Left lobe of liver (tissue), 2 donors: ENCODE data around the gene PEX5L. TPM values are rescaled to one million over a fixed set of nuclear protein-coding genes. Genes with fewer than 3 reads are reported as not detected.

ENCODE experiments used
- ATAC-seq: fragments of 200-7000 bp; cut with Tn5 transposase; one replicate; pipeline ENCODE4 v1.9.1; 2020; ENCODE audit warnings: mild to moderate bottlenecking, moderate library complexity
- DNase-seq: peaks from one replicate; pipeline ENCODE4 v3.0.0-alpha.2; 2020; ENCODE audit warnings: low spot score
- total RNA-seq: library from RNA; stranded (reverse); gene quantifications from one replicate; pipeline ENCODE4 v1.2.1, GENCODE V29; 2021
- donor health status: DM: no; HTN: no; CAD: no; lungs with moderate emphysema.
- donor health status: DM: no; HTN: yes; CAD: no.

PEX5L gene
- total RNA-seq, 1 donor from 2014 or later, result not detected

DNA sequence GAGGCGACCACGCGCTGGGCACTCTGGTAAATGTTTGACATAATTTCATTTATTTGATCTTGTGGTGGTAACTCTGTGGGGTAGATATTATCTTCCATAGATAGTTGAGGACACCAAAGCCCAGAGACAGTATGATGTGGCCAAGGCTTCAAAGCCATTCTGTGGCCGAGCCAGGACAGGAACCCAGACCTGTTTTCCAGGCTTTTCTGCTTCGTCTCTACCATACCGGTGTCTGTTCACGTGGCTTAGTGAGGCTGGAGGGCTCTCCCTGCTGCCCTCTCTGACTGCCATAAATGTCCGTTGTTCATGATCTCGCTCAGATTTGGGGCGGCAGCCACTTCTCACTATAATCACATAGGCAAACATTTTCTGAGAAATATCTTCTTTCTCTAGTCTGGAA lies 134.7 kb downstream of the PEX5L start:
- ATAC-seq (no peak), DNase-seq (no peak)

GRCh38 chr3:179898024-179898423 lies 138.7 kb downstream of the PEX5L start:
- no peak for DNase-seq
- no peak for ATAC-seq

GRCh38 chr3:179897231-179897630 lies 139.5 kb downstream of the PEX5L start:
- ATAC-seq, result no peak
- no peak for DNase-seq

GRCh38 chr3:179896507-179896906 lies 140.2 kb downstream of the PEX5L start:
- ATAC-seq, result no peak

GRCh38 chr3:179895330-179895729 lies 141.4 kb downstream of the PEX5L start:
- ATAC-seq, result no peak
- DNase-seq, result no peak

More at GRCh38 chr3:179896507-179896906, 140.2 kb downstream of the PEX5L start:
- DNase-seq, result no peak

DNA sequence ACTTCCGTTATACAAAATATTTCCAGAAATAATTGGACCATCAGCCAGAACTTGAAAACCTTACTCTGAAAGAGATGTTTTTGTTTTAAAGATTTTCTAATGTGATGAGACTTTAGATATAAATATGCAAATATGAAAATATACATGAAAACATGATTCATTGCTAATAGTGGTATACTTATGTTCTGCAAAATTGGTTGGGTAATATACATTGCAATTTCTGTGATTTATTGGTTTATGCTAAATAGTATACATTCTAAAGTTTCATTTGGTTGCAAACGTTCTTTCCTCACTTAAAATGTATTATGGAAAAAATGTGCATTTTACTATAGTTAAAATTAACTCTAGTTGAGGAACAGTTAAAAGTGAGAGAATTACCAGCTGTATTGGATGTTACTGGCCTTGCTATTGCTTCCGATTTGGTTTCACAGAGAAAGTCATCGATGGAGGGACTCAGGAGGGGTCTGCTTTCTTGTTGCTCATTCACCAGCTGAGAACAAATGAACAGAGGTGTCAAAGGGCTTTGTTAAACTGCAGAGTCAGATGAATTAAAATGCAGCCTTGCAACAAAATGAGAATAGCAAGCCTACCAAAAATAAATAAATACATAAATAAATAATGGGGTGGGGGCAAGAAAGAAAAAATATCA lies 149.3 kb downstream of the PEX5L start:
- no peak for DNase-seq
- no peak for ATAC-seq

DNA sequence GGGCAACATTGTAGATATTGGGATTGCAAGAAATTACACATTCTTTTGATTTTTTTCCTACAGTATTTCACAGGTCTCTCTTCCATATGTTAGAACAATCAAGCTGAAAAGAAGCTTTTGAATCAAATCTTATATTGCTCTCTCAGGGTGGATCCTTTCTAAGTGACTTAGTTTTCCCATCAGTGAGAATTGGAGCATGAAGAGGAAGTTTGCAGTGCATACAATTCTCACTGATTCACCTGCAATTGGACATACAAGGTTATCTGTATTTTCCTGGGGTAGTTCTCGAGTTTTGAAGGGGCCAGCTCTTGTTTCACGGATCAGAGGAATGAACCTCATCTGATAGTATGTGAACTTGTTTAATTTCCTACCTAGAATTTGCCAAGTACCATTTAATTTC lies 150.8 kb downstream of the PEX5L start:
- ATAC-seq (no peak), DNase-seq (no peak)

GRCh38 chr3:179884136-179884535 lies 152.6 kb downstream of the PEX5L start:
- DNase-seq (no peak), ATAC-seq (no peak)

DNA sequence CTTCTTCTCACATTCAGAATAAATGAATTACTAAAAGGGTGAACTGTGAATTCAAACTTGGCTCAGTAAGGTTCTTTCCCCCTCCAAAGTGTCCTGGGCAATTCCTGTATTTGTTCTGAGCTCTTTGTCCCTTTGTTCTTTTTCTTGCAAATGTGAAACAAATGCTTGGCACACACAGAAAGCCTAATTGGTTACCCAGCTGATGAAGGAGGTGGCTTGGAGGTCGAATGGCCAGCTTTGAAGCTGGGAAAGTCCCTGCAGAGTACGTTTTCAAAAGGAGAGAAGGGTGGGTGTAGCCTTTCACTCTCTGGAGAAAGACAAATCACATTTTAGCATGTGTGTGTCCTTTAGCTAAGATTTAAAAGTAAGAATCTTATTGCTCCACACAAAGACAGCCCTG lies 154.4 kb downstream of the PEX5L start:
- DNase-seq (no peak), ATAC-seq (no peak)

DNA sequence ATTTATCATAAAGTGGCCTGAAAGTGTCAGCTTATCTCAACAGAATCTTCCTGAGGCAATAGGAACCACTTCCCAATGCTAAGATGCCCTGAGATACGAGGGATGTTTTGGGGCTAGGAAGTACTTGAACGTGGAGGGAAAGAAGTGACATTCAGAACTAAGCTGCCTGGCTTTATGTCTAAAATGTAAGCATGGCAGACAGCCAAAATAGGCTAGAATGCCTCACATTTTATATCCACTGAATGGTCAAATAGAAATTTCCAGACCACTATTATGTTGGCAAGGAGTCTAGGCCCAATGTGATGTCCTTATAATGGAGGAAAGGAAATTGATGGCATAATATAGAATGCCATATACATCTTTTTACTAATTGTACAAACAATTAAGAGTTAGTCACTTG lies 154.9 kb downstream of the PEX5L start:
- DNase-seq, result no peak
- no peak for ATAC-seq

DNA sequence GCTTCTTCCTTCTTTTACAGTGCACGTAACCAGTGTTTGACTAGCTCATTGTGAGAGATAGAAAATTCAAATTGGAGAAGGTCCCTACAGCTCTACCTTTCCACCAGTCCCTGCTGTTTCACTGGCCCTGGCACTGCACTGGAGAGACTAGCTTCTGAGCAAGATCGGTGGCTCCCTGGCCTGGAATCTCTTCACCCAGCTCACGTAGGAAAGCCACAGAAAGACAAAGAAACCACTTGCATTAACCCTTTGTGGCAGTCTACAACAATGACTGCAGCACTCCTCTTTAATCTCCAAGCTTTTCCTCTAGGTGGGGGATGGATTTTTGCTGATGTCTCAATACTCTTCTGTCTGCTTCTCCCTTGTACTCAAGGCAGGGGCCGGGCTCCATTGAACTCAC lies 155.9 kb downstream of the PEX5L start:
- no peak for ATAC-seq
- DNase-seq, result no peak

GRCh38 chr3:179876440-179876839 lies 160.3 kb downstream of the PEX5L start:
- DNase-seq, result no peak
- ATAC-seq, result no peak

- no peak for DNase-seq
- ATAC-seq, result no peak
Measured at GRCh38 chr3:179872842-179873241, 163.9 kb downstream of the PEX5L start.

- no peak for ATAC-seq
- DNase-seq, result no peak
Measured at GRCh38 chr3:179871782-179872181, 165.0 kb downstream of the PEX5L start.

- ATAC-seq (no peak), DNase-seq (no peak)
Measured at GRCh38 chr3:179868715-179869114, 168.0 kb downstream of the PEX5L start.

DNA sequence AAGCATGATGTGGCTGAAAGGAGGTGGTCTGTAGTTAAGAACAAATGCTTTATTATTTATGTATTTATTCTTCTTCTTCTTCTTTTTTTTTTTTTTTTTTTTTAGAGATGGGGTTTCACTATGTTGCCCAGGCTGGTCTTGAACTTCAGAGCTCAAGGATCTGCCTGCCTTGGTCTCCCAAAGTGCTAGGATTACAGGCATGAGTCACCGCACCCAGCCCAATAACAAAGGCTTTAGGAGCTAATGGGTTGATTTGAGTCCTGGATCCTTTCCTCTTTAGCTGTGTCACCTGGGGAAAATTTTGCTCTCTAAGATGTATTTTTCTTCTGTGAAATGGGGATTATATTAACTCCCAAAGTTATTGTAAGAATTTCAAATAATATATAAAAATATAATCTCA lies 168.8 kb downstream of the PEX5L start:
- no peak for DNase-seq

GRCh38 chr3:179865861-179866505 lies 170.8 kb downstream of the PEX5L start:
- ATAC-seq (no peak), DNase-seq (no peak)

More for the DNA sequence above, 168.8 kb downstream of the PEX5L start:
- ATAC-seq, result no peak

GRCh38 chr3:179861953-179862352 lies 174.8 kb downstream of the PEX5L start:
- DNase-seq (no peak), ATAC-seq (no peak)

- ATAC-seq (no peak), DNase-seq (no peak)
Measured at GRCh38 chr3:179861292-179861691, 175.4 kb downstream of the PEX5L start.

DNA sequence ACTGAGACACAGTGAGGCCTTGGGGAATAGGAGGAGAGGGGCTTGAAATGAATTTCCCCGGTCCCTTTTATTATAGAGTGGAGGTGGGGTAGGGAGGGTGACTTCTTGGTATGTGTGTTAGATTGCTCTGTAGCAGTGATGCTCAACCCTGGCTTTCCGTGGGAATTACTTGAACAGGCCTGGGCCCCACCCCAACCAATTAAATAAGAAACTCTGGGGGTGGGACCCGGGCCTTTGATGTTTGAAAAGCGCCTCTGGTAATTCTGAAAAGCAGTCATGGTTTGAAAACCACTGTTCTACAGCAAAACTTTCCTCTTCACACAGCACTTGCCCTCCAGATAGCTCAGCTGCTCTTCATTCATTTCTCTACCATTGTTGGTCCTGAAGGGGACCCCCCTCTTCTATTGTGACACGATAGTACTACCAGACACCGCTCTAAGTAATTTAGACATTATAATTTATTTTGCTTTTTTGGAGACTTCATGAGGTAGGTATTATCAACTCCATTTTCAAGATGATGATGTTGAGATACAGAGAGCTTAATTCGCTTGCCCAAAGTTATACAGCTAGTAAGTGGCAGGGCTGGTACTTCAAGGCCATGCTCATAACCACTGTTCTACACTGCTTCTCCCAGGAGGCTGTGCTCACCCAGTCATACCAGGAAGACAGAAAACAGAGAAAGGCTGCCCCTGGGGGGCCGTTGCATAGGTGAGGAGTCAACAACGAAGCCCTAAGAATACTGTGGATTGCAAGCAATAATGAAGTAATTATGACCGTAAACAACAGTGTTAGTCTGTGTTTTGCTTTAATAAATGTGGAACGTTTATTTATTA lies 176.2 kb downstream of the PEX5L start:
- DNase-seq, result no peak

GRCh38 chr3:179853176-179853575 lies 183.6 kb downstream of the PEX5L start:
- no peak for DNase-seq
- no peak for ATAC-seq

More for the DNA sequence above, 176.2 kb downstream of the PEX5L start:
- no peak for ATAC-seq
